HepG2 (cell line): Measurements from ENCODE around the gene RPL22L1.

ENCODE experiments used
- ATRX ChIP-seq: sonication (generic); formaldehyde crosslinking; IDR thresholded peaks from 2 replicates; pipeline ENCODE4 v1.4.0; 2020; ENCODE audit warnings: missing genetic modification reagents, borderline replicate concordance
- ESRRA ChIP-seq: sonication (generic); formaldehyde crosslinking; IDR thresholded peaks from 2 replicates; pipeline ENCODE4 v1.5.1; 2020; ENCODE audit warnings: mild to moderate bottlenecking, low read depth, missing genetic modification reagents
- ETV6 ChIP-seq: sonication (generic); formaldehyde crosslinking; conservative IDR thresholded peaks from 2 replicates; pipeline ENCODE4 v1.4.0; 2020; ENCODE audit warnings: missing genetic modification reagents
- KLF16 ChIP-seq, 2 experiments: sonication (generic) in 1 of 2; formaldehyde crosslinking in 1 of 2; IDR thresholded peaks; 2 replicates each; pipeline versions ENCODE4 v1.6.1 to v1.8.0; 2016 to 2023; ENCODE audit warnings: missing genetic modification reagents in 2 of 2, missing compliant biosample characterization in 1 of 2
- KMT2A ChIP-seq: sonication (generic); formaldehyde crosslinking; IDR thresholded peaks from 2 replicates; pipeline ENCODE4 v1.4.0; 2020; ENCODE audit warnings: missing genetic modification reagents
- SP1 ChIP-seq, 2 experiments: fragments of 450-650 bp in 1 of 2; sonication (generic) in 1 of 2; formaldehyde crosslinking in 1 of 2; IDR thresholded peaks; 2 replicates each; pipeline versions ENCODE4 v1.4.0 to v1.6.1; 2016 to 2020; ENCODE audit warnings: missing genetic modification reagents in 1 of 2
- ZNF432 ChIP-seq: sonication (generic); formaldehyde crosslinking; IDR thresholded peaks from 2 replicates; pipeline ENCODE4 v1.5.0; 2020; ENCODE audit warnings: missing genetic modification reagents, mild to moderate bottlenecking, borderline replicate concordance
- ZNF564 ChIP-seq: sonication (generic); formaldehyde crosslinking; IDR thresholded peaks from 2 replicates; pipeline ENCODE4 v1.8.1; 2023; ENCODE audit warnings: mild to moderate bottlenecking, missing genetic modification reagents
- TF ChIP-seq, protein P1 (sequence below): sonication (generic); formaldehyde crosslinking; IDR thresholded peaks from 2 replicates; pipeline ENCODE4 v1.5.0; 2020; ENCODE audit warnings: missing genetic modification reagents, mild to moderate bottlenecking, borderline replicate concordance
- TF ChIP-seq, protein P2 (sequence below), 2 experiments: IDR thresholded peaks; 2 replicates each; pipeline ENCODE4 v1.6.1; 2011 to 2012; ENCODE audit warnings: low read length in 2 of 2, borderline replicate concordance in 1 of 2, low read depth in 1 of 2, mild to moderate bottlenecking in 1 of 2, moderate library complexity in 1 of 2
- TF ChIP-seq, protein P3 (sequence below): sonication (generic); formaldehyde crosslinking; IDR thresholded peaks from 2 replicates; pipeline ENCODE4 v1.5.0; 2020; ENCODE audit warnings: missing genetic modification reagents, mild to moderate bottlenecking, borderline replicate concordance
- TF ChIP-seq, protein P4 (sequence below): sonication (generic); formaldehyde crosslinking; IDR thresholded peaks from 2 replicates; pipeline ENCODE4 v1.5.0; 2020; ENCODE audit warnings: mild to moderate bottlenecking, missing genetic modification reagents, moderate library complexity
- TF ChIP-seq, protein P5 (sequence below): sonication (generic); formaldehyde crosslinking; IDR thresholded peaks from 2 replicates; pipeline ENCODE4 v1.5.0; 2020; ENCODE audit warnings: missing genetic modification reagents

DNA sequence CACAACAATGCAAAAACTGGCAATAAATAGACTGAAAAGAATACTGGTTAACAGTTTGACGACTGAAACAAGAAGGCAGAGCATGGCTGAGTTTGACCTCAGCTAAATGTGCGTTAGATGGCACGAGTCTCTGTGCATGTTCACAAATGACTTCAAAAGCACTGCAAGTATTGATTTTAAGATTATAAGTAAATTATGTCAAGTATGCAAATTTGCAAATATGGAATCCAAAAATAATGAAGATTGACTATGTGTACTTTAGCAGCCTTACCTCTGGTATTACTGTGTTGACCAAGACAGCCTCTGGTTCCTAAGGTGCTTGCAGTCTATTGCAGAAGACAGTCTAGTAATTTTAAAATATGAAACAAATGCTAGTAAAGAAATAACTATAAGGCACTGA lies 41.1 kb upstream of the RPL22L1 start:
- TF ChIP-seq, protein P1, sequence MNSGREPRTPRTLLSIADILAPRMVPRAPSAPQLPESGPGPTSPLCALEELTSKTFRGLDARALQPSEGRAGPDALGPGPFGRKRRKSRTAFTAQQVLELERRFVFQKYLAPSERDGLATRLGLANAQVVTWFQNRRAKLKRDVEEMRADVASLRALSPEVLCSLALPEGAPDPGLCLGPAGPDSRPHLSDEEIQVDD: no peak
- TF ChIP-seq, protein P2, sequence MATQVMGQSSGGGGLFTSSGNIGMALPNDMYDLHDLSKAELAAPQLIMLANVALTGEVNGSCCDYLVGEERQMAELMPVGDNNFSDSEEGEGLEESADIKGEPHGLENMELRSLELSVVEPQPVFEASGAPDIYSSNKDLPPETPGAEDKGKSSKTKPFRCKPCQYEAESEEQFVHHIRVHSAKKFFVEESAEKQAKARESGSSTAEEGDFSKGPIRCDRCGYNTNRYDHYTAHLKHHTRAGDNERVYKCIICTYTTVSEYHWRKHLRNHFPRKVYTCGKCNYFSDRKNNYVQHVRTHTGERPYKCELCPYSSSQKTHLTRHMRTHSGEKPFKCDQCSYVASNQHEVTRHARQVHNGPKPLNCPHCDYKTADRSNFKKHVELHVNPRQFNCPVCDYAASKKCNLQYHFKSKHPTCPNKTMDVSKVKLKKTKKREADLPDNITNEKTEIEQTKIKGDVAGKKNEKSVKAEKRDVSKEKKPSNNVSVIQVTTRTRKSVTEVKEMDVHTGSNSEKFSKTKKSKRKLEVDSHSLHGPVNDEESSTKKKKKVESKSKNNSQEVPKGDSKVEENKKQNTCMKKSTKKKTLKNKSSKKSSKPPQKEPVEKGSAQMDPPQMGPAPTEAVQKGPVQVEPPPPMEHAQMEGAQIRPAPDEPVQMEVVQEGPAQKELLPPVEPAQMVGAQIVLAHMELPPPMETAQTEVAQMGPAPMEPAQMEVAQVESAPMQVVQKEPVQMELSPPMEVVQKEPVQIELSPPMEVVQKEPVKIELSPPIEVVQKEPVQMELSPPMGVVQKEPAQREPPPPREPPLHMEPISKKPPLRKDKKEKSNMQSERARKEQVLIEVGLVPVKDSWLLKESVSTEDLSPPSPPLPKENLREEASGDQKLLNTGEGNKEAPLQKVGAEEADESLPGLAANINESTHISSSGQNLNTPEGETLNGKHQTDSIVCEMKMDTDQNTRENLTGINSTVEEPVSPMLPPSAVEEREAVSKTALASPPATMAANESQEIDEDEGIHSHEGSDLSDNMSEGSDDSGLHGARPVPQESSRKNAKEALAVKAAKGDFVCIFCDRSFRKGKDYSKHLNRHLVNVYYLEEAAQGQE (IDR thresholded peaks at IDR 0.05; ENCODE audit: borderline replicate concordance in 1 of 2, low read depth in 1 of 2, low read length in 2 of 2): no peak
- TF ChIP-seq ESRRA (CRISPR knock-in tag) (no peak), ZNF564 (CRISPR knock-in tag) (no peak), KLF16 (CRISPR knock-in tag; IDR thresholded peaks at IDR 0.05) (no peak), ZNF432 (CRISPR knock-in tag) (no peak), ATRX (no peak), KMT2A (CRISPR knock-in tag) (no peak), ETV6 (no peak), SP1 (IDR thresholded peaks at IDR 0.05) (no peak), SP1 (CRISPR knock-in tag; IDR thresholded peaks at IDR 0.05) (no peak)
- TF ChIP-seq, protein P3, sequence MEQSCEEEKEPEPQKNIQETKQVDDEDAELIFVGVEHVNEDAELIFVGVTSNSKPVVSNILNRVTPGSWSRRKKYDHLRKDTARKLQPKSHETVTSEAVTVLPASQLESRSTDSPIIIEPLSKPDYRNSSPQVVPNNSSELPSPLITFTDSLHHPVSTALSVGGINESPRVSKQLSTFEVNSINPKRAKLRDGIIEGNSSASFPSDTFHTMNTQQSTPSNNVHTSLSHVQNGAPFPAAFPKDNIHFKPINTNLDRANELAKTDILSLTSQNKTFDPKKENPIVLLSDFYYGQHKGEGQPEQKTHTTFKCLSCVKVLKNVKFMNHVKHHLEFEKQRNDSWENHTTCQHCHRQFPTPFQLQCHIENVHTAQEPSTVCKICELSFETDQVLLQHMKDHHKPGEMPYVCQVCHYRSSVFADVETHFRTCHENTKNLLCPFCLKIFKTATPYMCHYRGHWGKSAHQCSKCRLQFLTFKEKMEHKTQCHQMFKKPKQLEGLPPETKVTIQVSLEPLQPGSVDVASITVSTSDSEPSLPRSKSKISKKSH (CRISPR knock-in tag): no peak
- TF ChIP-seq, protein P4, sequence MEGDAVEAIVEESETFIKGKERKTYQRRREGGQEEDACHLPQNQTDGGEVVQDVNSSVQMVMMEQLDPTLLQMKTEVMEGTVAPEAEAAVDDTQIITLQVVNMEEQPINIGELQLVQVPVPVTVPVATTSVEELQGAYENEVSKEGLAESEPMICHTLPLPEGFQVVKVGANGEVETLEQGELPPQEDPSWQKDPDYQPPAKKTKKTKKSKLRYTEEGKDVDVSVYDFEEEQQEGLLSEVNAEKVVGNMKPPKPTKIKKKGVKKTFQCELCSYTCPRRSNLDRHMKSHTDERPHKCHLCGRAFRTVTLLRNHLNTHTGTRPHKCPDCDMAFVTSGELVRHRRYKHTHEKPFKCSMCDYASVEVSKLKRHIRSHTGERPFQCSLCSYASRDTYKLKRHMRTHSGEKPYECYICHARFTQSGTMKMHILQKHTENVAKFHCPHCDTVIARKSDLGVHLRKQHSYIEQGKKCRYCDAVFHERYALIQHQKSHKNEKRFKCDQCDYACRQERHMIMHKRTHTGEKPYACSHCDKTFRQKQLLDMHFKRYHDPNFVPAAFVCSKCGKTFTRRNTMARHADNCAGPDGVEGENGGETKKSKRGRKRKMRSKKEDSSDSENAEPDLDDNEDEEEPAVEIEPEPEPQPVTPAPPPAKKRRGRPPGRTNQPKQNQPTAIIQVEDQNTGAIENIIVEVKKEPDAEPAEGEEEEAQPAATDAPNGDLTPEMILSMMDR (CRISPR knock-in tag): no peak
- TF ChIP-seq, protein P5, sequence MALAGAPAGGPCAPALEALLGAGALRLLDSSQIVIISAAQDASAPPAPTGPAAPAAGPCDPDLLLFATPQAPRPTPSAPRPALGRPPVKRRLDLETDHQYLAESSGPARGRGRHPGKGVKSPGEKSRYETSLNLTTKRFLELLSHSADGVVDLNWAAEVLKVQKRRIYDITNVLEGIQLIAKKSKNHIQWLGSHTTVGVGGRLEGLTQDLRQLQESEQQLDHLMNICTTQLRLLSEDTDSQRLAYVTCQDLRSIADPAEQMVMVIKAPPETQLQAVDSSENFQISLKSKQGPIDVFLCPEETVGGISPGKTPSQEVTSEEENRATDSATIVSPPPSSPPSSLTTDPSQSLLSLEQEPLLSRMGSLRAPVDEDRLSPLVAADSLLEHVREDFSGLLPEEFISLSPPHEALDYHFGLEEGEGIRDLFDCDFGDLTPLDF (CRISPR knock-in tag): no peak
